Measurements from ENCODE around the gene FANCC. TPM values are rescaled to one million over a fixed set of nuclear protein-coding genes. Genes with fewer than 3 reads are reported as not detected.

Gene FANCC
- total and polyA plus RNA-seq, 2 of the 4 experiments (the other 2 are of a cell fraction), result 4.7 to 6.3 TPM

- Histone ChIP-seq H3K79me1 (ENCODE audit: low read depth in 1 of 2, low read length in 2 of 2) (no peaks in the 10 kb centered on the region), H4K91ac (ENCODE audit: insufficient read depth, low read depth, low read length) (no peak overlapping the region), H3K36me3 (ENCODE audit: control insufficient read depth, insufficient read depth, low read length) (no peaks in the 10 kb centered on the region), H3K4ac (ENCODE audit: low read depth, low read length) (no peak overlapping the region), H2AK9ac (replicated peaks; ENCODE audit: low read depth, low read length, poor library complexity) (no peak overlapping the region), H3K23ac (ENCODE audit: low read depth, low read length) (no peak overlapping the region), H4K5ac (ENCODE audit: low read depth, low read length) (no peak overlapping the region), H3K18ac (ENCODE audit: low read depth, low read length) (no peak overlapping the region), H2BK15ac (ENCODE audit: low read depth, low read length) (no peak overlapping the region), H2BK20ac (ENCODE audit: low read depth, low read length) (no peak overlapping the region), H2AK5ac (ENCODE audit: low read depth, low read length) (no peak overlapping the region), H3K9me1 (ENCODE audit: insufficient read depth, low read length) (no peaks in the 10 kb centered on the region), H3K27ac (ENCODE audit: insufficient read depth, low read length) (no peak overlapping the region), H3K14ac (replicated peaks; ENCODE audit: low read depth, low read length) (no peak overlapping the region), H3K4me3 (ENCODE audit: insufficient read depth, low read depth, low read length) (no peak overlapping the region), H3K56ac (ENCODE audit: extremely low read depth, insufficient read depth, low read length) (no peak overlapping the region), H3K4me2 (ENCODE audit: low read depth, low read length) (no peak overlapping the region), H2BK120ac (ENCODE audit: low read depth, low read length) (no peak overlapping the region), H4K8ac (ENCODE audit: low read depth in 2 of 2, low read length in 2 of 2) (no peak overlapping the region), H3K27me3 (ENCODE audit: control insufficient read depth, insufficient read depth, low read length) (no peaks in the 10 kb centered on the region), H3K9me3 (ENCODE audit: control insufficient read depth, insufficient read depth, low read length) (peaks cover 6% of the 10 kb centered on the region; the same call in 1 of the 2 replicates), H4K20me1 (ENCODE audit: insufficient read depth, low read length) (no peaks in the 10 kb centered on the region), H3K4me1 (ENCODE audit: control insufficient read depth, insufficient read depth, low read length) (no peaks in the 10 kb centered on the region), H2AFZ (replicated peaks; ENCODE audit: low read length, poor library complexity) (no peak overlapping the region), H2BK5ac (ENCODE audit: low read depth, low read length, poor library complexity, severe bottlenecking) (no peak overlapping the region), H3K9ac (ENCODE audit: low read depth, low read length) (no peak overlapping the region)
- dilution Hi-C loops (cut with HindIII; ENCODE audit: low sequenced_read_pairs, unreplicated experiment), result no loop called here
- DNase-seq (no peak), ATAC-seq (ENCODE audit: low read depth) (no peak)
- no peak for TF ChIP-seq SMC3 (IDR thresholded peaks at IDR 0.05; ENCODE audit: low read depth, low read length)
- no peak for TF ChIP-seq MAZ (IDR thresholded peaks at IDR 0.05; ENCODE audit: borderline replicate concordance, low read depth, low read length)
- TF ChIP-seq RAD21 (IDR thresholded peaks at IDR 0.05; ENCODE audit: low read length), result no peak
- no peak for TF ChIP-seq FOS (IDR thresholded peaks at IDR 0.05; ENCODE audit: low read depth, low read length)
- no peak for TF ChIP-seq CEBPB (IDR thresholded peaks at IDR 0.05; ENCODE audit: low read depth, low read length)
- no peak for TF ChIP-seq MXI1 (IDR thresholded peaks at IDR 0.05; ENCODE audit: borderline replicate concordance, low read depth, low read length)
- TF ChIP-seq POLR2A (IDR thresholded peaks at IDR 0.05; ENCODE audit: low read depth, low read length), result no peak
- no CpG with 5 or more reads among the region's 1 CpG for WGBS, 2 experiments (ENCODE audit: extremely low coverage in 2 of 2, insufficient read length in 1 of 2)
- in situ Hi-C loops (cut with MboI; ENCODE audit: low sequenced_read_pairs), result loop anchor here (25.0 kb wide), 1 partner anchor 885 kb away; no protein-coding TSS in a partner anchor
- BruUV-seq (replicated peaks), result no TSS peak
- ChIA-PET POLR2A (ENCODE audit: unreplicated experiment) (no interaction called here), CTCF (no interaction called here)
- intact Hi-C loops (cut with micrococcal nuclease), result no loop called here
Observed at GRCh38 chr9:95327239-95327865, 9.8 kb upstream of the FANCC start.

All from IMR-90 (cell line).